PFSK-1 (cell line): Measurements from ENCODE around the gene FBLN2.

Experiments used
- FOXP2 ChIP-seq: optimal IDR thresholded peaks from 2 replicates; pipeline ENCODE3; 2011; ENCODE audit warnings: borderline replicate concordance, control low read depth, inconsistent platforms; ENCODE audit not compliant: insufficient read depth; ENCODE audit errors: extremely low read length, extremely low read depth
- POLR2AphosphoS5 ChIP-seq: IDR thresholded peaks from 2 replicates; pipeline ENCODE4 v1.6.1; 2012; ENCODE audit warnings: low read depth, mild to moderate bottlenecking, control low read depth, low read length, moderate library complexity
- REST ChIP-seq, 2 experiments: IDR thresholded peaks; 2 replicates each; pipeline versions ENCODE4 v1.6.1 to v1.8.0; 2011 to 2012; ENCODE audit warnings: low read depth in 2 of 2, low read length in 2 of 2, control low read depth in 1 of 2, inconsistent platforms in 1 of 2, mild to moderate bottlenecking in 1 of 2, moderate library complexity in 1 of 2; ENCODE audit not compliant: insufficient read depth in 1 of 2
- SIN3A ChIP-seq: IDR thresholded peaks from 2 replicates; pipeline ENCODE4 v1.6.1; 2012; ENCODE audit warnings: mild to moderate bottlenecking, low read length, moderate library complexity, borderline replicate concordance; ENCODE audit not compliant: insufficient read depth
- TAF1 ChIP-seq: IDR thresholded peaks from 2 replicates; pipeline ENCODE4 v1.6.1; 2012; ENCODE audit warnings: low read length, control low read depth, borderline replicate concordance; ENCODE audit not compliant: insufficient read depth

FBLN2 gene

GRCh38 chr3:13681931-13682330, 133.0 kb downstream of the FBLN2 start:
- no peak for TF ChIP-seq FOXP2

DNA sequence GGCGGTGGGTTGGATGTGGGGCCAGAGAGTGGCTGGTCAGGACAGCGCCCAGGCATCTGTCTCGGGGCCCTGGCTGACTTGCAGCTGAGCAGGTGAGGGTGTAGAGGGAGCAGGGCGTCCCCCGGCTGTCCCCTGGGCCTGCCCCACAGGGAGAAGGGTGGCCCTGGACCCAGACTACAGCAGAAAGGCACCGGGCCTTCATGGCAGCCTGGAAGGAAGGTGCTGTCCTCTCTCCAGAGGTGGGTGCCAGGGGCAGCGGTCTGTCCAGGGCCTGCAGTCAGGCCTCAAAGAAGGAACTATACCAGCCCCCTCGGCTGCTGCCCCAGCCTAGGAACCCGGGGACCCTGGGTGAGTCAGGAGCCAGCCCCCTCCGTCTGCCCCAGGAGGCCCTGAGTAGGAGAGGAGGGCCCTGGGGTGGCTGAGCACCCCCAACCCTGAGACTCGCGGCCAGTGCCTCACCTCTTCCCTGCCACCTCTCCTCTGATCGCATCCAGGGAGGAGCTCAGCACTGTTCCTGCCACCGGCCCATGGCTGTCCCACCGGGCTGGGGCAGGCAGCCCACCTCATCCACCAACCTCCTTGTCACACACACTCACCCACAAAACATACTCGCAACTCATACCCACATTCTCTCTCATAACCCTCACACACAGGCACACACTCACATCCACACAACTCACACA, 133.5 kb downstream of the FBLN2 start:
- TF ChIP-seq SIN3A, result no peak

- TF ChIP-seq TAF1 (no peak), FOXP2 (no peak), REST (IDR thresholded peaks at IDR 0.05; ENCODE audit: insufficient read depth in 1 of 2, low read depth in 2 of 2, low read length in 2 of 2) (no peak), POLR2AphosphoS5 (no peak), SIN3A (no peak)
Observed at GRCh38 chr3:13683288-13683687, 134.4 kb downstream of the FBLN2 start.

DNA sequence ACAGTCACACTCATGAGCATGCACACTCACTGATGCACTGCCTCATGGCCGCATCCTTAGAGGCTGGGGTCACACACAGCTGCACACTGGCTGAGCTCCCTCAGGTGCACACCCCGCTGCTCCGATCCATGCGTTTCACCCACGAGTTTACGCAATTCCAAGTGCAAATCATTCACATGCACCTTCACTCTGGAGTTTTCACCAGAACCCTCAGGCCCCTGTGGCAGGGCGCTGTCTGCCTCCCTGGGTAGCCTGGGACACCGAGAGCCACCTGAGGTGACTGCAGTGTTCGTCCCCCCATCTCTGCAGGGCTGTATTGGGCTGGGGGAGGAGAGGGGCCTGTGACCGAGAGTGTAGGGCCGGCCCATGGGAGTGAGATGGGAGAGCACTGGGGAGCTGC, 134.8 kb downstream of the FBLN2 start:
- TF ChIP-seq SIN3A, result no peak
- TF ChIP-seq REST (IDR thresholded peaks at IDR 0.05; ENCODE audit: insufficient read depth in 1 of 2, low read depth in 2 of 2, low read length in 2 of 2), result no peak
- no peak for TF ChIP-seq FOXP2
- TF ChIP-seq TAF1, result no peak
- no peak for TF ChIP-seq POLR2AphosphoS5

GRCh38 chr3:13684350-13684749, 135.4 kb downstream of the FBLN2 start:
- no peak for TF ChIP-seq SIN3A
- TF ChIP-seq FOXP2, result no peak
- no peak for TF ChIP-seq POLR2AphosphoS5
- TF ChIP-seq TAF1, result no peak
- no peak for TF ChIP-seq REST (IDR thresholded peaks at IDR 0.05; ENCODE audit: insufficient read depth in 1 of 2, low read depth in 2 of 2, low read length in 2 of 2)

DNA sequence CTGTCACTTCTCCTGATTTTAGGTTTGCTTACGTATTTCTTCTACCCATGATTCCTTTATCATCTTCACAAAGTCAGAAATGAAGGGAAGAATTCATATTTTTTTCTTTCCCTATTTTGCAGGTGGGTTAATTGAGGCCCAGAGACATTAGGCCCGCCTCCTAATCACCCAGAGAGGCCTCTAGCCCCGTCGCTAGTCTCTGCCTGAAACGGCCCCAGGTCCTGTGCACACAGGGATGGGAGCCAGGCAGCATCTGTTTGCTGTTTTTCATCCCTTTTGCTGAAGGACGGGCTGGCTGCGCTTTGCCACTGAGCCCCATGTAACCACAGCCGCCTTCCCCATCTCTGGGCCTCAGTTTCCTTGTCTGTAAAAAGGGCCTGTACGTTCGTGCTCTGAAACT, 135.9 kb downstream of the FBLN2 start:
- TF ChIP-seq REST (IDR thresholded peaks at IDR 0.05; ENCODE audit: insufficient read depth in 1 of 2, low read depth in 2 of 2, low read length in 2 of 2) (no peak), POLR2AphosphoS5 (no peak), SIN3A (no peak), FOXP2 (no peak), TAF1 (no peak)
